Suprapubic skin (tissue), 4 donors: Measurements from ENCODE around the gene CKAP4. TPM values are rescaled to one million over a fixed set of nuclear protein-coding genes. Genes with fewer than 3 reads are reported as not detected.
A peak's percentile ranks its signal among the peaks of the same experiment; 100 is the strongest.

Experiments used
- DNase-seq, 2 donors: peaks; one replicate each; pipeline ENCODE4 v3.0.0-alpha.2; 2019; ENCODE audit warnings: low spot score in 2 of 2
- H3K27ac ChIP-seq: fragments of 200-600 bp; sonication (generic); one replicate; pipeline ENCODE4 v1.5.1; 2019
- H3K27me3 ChIP-seq: fragments of 200-600 bp; sonication (generic); one replicate; pipeline ENCODE4 v1.5.1; 2019
- H3K36me3 ChIP-seq: fragments of 200-600 bp; sonication (generic); one replicate; pipeline ENCODE4 v1.5.1; 2019
- H3K4me1 ChIP-seq: fragments of 200-600 bp; sonication (generic); one replicate; pipeline ENCODE4 v1.5.1; 2019
- H3K4me3 ChIP-seq: fragments of 200-600 bp; sonication (generic); one replicate; pipeline ENCODE4 v1.5.1; 2019; ENCODE audit warnings: mild to moderate bottlenecking
- H3K9me3 ChIP-seq: fragments of 200-600 bp; sonication (generic); one replicate; pipeline ENCODE4 v1.5.1; 2019
- EP300 ChIP-seq: sonication (generic); formaldehyde crosslinking; IDR thresholded peaks from one replicate; pipeline ENCODE4 v1.6.1; 2017; ENCODE audit warnings: antibody characterized with exemption
- POLR2A ChIP-seq, 2 donors: fragments of 450-650 bp; IDR thresholded peaks; one replicate each; pipeline ENCODE4 v1.6.1; 2017; ENCODE audit warnings: antibody characterized with exemption in 2 of 2, mild to moderate bottlenecking in 2 of 2, moderate library complexity in 2 of 2
- POLR2AphosphoS5 ChIP-seq, 3 donors: sonication (generic); formaldehyde crosslinking; IDR thresholded peaks; one replicate each; pipeline ENCODE4 v1.6.1; 2017; ENCODE audit warnings: antibody characterized with exemption in 3 of 3
- WGBS: methylation state at CpG from one replicate; pipeline ENCODE4 v1.1.5; 2018; 5-methylcytosine and 5-hydroxymethylcytosine counted together
- total RNA-seq, 4 donors: library from RNA; depleted of rRNA; stranded (reverse); fragments of >200 nt; gene quantifications; one replicate each; pipeline ENCODE4 v1.1.0, GENCODE V29; 2016
- TF ChIP-seq, protein P1 (sequence below), 2 donors: fragments of 200-600 bp in 1 of 2; fragments of 450-650 bp in 1 of 2; sonication (generic) in 1 of 2; IDR thresholded peaks; one replicate each; pipeline ENCODE4 v1.5.1; 2016 to 2019; ENCODE audit warnings: antibody characterized with exemption in 2 of 2, mild to moderate bottlenecking in 1 of 2, moderate library complexity in 1 of 2

Gene CKAP4, protein sequence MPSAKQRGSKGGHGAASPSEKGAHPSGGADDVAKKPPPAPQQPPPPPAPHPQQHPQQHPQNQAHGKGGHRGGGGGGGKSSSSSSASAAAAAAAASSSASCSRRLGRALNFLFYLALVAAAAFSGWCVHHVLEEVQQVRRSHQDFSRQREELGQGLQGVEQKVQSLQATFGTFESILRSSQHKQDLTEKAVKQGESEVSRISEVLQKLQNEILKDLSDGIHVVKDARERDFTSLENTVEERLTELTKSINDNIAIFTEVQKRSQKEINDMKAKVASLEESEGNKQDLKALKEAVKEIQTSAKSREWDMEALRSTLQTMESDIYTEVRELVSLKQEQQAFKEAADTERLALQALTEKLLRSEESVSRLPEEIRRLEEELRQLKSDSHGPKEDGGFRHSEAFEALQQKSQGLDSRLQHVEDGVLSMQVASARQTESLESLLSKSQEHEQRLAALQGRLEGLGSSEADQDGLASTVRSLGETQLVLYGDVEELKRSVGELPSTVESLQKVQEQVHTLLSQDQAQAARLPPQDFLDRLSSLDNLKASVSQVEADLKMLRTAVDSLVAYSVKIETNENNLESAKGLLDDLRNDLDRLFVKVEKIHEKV
- total RNA-seq, result 10 to 100 TPM; 38.5 to 75.3 (median 58.7) TPM

DNA sequence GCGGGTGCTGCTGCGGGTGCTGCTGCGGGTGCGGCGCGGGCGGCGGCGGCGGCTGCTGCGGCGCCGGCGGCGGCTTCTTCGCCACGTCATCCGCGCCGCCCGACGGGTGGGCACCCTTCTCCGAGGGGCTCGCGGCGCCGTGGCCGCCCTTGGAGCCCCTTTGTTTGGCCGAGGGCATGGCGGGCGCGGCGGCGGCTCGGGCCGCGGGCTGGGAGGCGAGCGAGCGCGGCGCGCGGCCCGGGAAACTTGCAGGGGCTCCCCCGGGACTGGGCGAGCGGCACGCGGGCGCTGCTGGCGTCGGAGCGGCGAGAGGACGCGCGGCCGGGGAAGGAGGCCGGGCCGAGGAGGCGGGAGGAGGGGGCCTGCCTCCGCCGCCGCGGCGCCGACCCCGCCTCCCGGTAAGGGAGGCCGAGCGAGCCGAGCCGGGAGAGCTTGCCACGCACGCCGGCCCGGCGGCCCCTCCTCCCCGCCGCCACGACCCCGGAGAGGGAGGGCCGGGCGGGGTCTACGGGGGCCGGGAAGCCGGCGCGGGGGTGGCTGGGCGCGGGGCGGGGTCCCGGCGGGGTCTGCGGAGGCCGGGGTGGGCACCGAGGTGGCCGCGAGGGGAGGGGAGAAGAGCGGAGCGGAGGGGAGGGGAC is at the start of gene CKAP4:
TSS of gene CKAP4 (minus strand) at position 347 of the 638 bp plus-strand sequence. CDS start at position 178, 169 bp downstream.
- H3K27ac ChIP-seq, result peak within 1 kb of the TSS; percentile 98
- H3K36me3 ChIP-seq, result no peaks in the 10 kb centered on the region
- TF ChIP-seq, protein P1, sequence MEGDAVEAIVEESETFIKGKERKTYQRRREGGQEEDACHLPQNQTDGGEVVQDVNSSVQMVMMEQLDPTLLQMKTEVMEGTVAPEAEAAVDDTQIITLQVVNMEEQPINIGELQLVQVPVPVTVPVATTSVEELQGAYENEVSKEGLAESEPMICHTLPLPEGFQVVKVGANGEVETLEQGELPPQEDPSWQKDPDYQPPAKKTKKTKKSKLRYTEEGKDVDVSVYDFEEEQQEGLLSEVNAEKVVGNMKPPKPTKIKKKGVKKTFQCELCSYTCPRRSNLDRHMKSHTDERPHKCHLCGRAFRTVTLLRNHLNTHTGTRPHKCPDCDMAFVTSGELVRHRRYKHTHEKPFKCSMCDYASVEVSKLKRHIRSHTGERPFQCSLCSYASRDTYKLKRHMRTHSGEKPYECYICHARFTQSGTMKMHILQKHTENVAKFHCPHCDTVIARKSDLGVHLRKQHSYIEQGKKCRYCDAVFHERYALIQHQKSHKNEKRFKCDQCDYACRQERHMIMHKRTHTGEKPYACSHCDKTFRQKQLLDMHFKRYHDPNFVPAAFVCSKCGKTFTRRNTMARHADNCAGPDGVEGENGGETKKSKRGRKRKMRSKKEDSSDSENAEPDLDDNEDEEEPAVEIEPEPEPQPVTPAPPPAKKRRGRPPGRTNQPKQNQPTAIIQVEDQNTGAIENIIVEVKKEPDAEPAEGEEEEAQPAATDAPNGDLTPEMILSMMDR (IDR thresholded peaks at IDR 0.05), result no peak
- TF ChIP-seq EP300, result no peak
- peak; percentile 7 to 62 for TF ChIP-seq POLR2A (IDR thresholded peaks at IDR 0.05)
- peak in 1 of 3 donors; percentile 7 for TF ChIP-seq POLR2AphosphoS5 (IDR thresholded peaks at IDR 0.05)
- WGBS, result 0% methylated on average over 13 of the region's 102 CpGs
- DNase-seq, result peak; percentile 83 to 86
- H3K9me3 ChIP-seq, result no peaks in the 10 kb centered on the region
- peaks cover 61% of the 10 kb centered on the region for H3K4me1 ChIP-seq
- peak within 1 kb of the TSS; percentile 91 for H3K4me3 ChIP-seq
- H3K27me3 ChIP-seq, result no peaks in the 10 kb centered on the region

DNA sequence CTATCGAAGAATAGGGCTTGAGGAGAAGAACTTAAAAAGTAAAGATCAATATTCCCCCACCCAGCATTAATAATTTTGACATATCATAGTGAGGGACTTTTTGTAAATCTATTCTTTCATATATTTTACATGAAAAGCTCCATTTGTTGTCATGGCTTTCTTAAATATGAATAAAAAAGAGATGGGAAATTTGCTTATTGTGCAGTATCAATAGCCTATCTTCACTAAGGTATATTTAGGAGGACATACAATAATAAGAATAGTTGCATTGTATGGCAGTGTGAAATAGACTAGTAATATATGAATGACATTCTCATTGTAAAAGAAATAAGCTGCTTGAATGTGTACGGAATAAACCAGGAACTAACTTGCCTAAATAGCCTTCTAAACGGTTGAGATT is 49.3 kb upstream of the CKAP4 start:
- H3K27me3 ChIP-seq, result no peaks in the 10 kb centered on the region
- WGBS, result 88% methylated on average over 3 of the region's 3 CpGs
- no peak for DNase-seq
- no peak for TF ChIP-seq POLR2A (IDR thresholded peaks at IDR 0.05)
- TF ChIP-seq EP300, result no peak
- TF ChIP-seq, protein P1 (IDR thresholded peaks at IDR 0.05), result no peak
- no peak for TF ChIP-seq POLR2AphosphoS5 (IDR thresholded peaks at IDR 0.05)
- H3K36me3 ChIP-seq, result no peaks in the 10 kb centered on the region
- H3K4me1 ChIP-seq, result peaks cover 33% of the 10 kb centered on the region
- no peak overlapping the region for H3K27ac ChIP-seq
- H3K9me3 ChIP-seq, result no peaks in the 10 kb centered on the region
- H3K4me3 ChIP-seq, result no peak overlapping the region

DNA sequence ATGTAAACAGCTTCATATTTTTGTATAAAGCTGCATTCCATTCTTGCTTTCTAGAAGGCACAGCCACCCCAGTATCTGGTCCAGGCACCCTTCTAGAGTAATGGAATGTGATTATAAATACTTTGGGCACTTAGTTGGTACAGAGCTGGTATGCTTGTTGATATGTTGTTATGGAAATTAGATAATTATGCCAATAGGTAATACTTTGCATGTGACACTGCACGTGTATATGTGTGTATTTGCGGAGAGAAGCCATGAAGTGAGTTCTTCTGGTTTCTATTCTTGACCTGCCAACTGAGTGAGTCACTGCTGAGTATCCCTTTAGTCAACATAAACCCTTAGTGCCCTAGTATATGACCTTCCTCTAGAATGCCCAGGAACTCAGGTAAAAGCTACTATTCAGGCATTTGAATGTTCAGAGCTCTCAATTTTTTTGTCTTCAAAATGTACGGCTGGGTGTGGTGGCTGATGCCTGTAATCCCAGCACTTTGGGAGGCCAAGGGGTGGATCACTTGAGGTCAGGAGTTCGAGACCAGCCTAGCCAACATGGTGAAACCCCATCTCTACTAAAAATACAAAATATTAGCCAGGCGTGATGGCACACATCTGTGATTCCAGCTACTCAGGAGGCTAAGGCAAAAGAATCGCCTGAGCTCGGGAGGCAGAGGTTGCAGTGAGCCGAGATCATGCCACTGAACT is 48.5 kb upstream of the CKAP4 start:
- H3K36me3 ChIP-seq, result no peaks in the 10 kb centered on the region
- H3K4me1 ChIP-seq, result peaks cover 25% of the 10 kb centered on the region
- no peak for DNase-seq
- no peaks in the 10 kb centered on the region for H3K9me3 ChIP-seq
- TF ChIP-seq, protein P1 (IDR thresholded peaks at IDR 0.05), result no peak
- no peak for TF ChIP-seq POLR2A (IDR thresholded peaks at IDR 0.05)
- no peak for TF ChIP-seq EP300
- no peak for TF ChIP-seq POLR2AphosphoS5 (IDR thresholded peaks at IDR 0.05)
- no peak overlapping the region for H3K4me3 ChIP-seq
- 80% methylated on average over 8 of the region's 8 CpGs for WGBS
- no peak overlapping the region for H3K27ac ChIP-seq
- no peaks in the 10 kb centered on the region for H3K27me3 ChIP-seq

DNA sequence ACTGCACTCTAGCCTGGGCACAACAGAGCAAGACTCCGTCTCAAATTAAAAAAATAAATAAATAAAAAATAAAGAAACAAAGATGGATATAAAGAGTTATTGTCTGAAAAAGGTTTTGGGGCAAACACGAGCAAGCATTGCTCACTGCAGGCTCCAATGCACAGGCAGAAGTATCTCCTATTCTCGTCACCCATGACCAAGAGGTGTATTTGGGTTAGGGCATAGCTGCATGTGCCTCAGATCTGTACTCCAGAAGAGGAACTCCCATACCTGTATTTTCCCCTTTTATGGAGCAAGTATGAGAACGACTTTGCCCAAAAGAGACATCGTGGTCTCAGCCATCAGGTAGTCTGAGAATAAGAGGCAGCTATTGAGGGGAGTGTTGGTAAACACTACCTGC is 44.5 kb upstream of the CKAP4 start:
- Histone ChIP-seq H3K36me3 (no peaks in the 10 kb centered on the region), H3K27me3 (no peaks in the 10 kb centered on the region)

DNA sequence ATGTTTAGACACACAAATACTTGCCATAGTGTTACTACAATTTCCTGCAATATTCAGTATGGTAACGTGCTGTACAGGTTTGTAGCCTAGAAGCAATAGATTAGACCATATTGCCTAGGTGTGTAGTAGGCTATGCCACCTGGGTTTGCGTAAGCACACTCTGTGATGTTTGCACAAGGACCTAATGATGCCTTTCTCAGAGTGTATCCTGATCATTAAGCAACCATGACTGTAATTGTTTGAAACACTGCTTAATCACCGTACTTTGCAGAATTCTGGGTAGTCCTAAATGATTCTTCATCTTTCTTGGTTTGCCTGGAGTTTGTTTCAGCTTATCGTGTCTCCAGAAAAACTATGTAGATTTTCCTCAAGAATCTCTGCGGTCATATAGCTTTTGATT is 43.5 kb upstream of the CKAP4 start:
- no peaks in the 10 kb centered on the region for H3K9me3 ChIP-seq
- WGBS, result 83% methylated on average over 5 of the region's 5 CpGs
- H3K4me3 ChIP-seq, result no peak overlapping the region
- H3K27me3 ChIP-seq, result no peaks in the 10 kb centered on the region
- H3K36me3 ChIP-seq, result no peaks in the 10 kb centered on the region
- no peak for DNase-seq
- H3K4me1 ChIP-seq, result peaks cover 17% of the 10 kb centered on the region
- TF ChIP-seq POLR2AphosphoS5 (IDR thresholded peaks at IDR 0.05) (no peak), EP300 (no peak), POLR2A (IDR thresholded peaks at IDR 0.05) (no peak)
- TF ChIP-seq, protein P1 (IDR thresholded peaks at IDR 0.05), result no peak
- no peak overlapping the region for H3K27ac ChIP-seq

More for the DNA sequence above, 44.5 kb upstream of the CKAP4 start:
- TF ChIP-seq EP300, result no peak
- TF ChIP-seq POLR2A (IDR thresholded peaks at IDR 0.05), result no peak
- no peak overlapping the region for H3K27ac ChIP-seq
- no peak overlapping the region for H3K4me3 ChIP-seq
- H3K4me1 ChIP-seq, result peaks cover 17% of the 10 kb centered on the region
- DNase-seq, result no peak
- 93% methylated on average over 5 of the region's 5 CpGs for WGBS
- no peaks in the 10 kb centered on the region for H3K9me3 ChIP-seq
